HG03045 (cell line): ENCODE measurements around the gene SLC35E1.
"Not testable (repeated sequence)": the region's sequence is repeated elsewhere in the genome, so short reads cannot be mapped to it uniquely, and the experiment has no call there.

Experiments used
- ATAC-seq: cut with Tn5 transposase; IDR thresholded peaks from one replicate; pipeline ENCODE4 v1.9.1; 2021; ENCODE audit warnings: mild to moderate bottlenecking, moderate library complexity; ENCODE audit not compliant: unreplicated experiment

Gene SLC35E1

GRCh38 chr19:16506961-16507360, 65.3 kb downstream of the SLC35E1 start:
- no peak for ATAC-seq

- not testable (repeated sequence) for ATAC-seq
Measured at GRCh38 chr19:16506161-16506560, 66.1 kb downstream of the SLC35E1 start.

GRCh38 chr19:16504271-16504670, 67.9 kb downstream of the SLC35E1 start:
- ATAC-seq = no peak
